HuH-7 (cell line): ENCODE data around the gene EHD4.

Experiments
- DNase-seq: peaks from one replicate; pipeline ENCODE4 v3.0.0; 2011; ENCODE audit warnings: low spot score

Gene EHD4

GRCh38 chr15:41957021-41957897 lies 15.1 kb downstream of the EHD4 start:
- no peak for DNase-seq

GRCh38 chr15:41955807-41956525 lies 16.4 kb downstream of the EHD4 start:
- DNase-seq, result no peak

- no peak for DNase-seq
Measured at GRCh38 chr15:41955100-41955499, 17.3 kb downstream of the EHD4 start.

- DNase-seq, result no peak
Measured at GRCh38 chr15:41954036-41954435, 18.3 kb downstream of the EHD4 start.

GRCh38 chr15:41952013-41952563 lies 20.3 kb downstream of the EHD4 start:
- no peak for DNase-seq

- no peak for DNase-seq
Measured at GRCh38 chr15:41951571-41951970, 20.8 kb downstream of the EHD4 start.

- DNase-seq, result no peak
Measured at GRCh38 chr15:41950489-41950888, 21.9 kb downstream of the EHD4 start.

GRCh38 chr15:41950127-41950483 lies 22.3 kb downstream of the EHD4 start:
- DNase-seq, result no peak

- DNase-seq, result no peak
Measured at GRCh38 chr15:41949401-41950126, 22.8 kb downstream of the EHD4 start.

GRCh38 chr15:41948490-41948889 lies 23.9 kb downstream of the EHD4 start:
- DNase-seq, result no peak

- no peak for DNase-seq
Measured at GRCh38 chr15:41946970-41947369, 25.4 kb downstream of the EHD4 start.

GRCh38 chr15:41945731-41946130 lies 26.6 kb downstream of the EHD4 start:
- DNase-seq, result no peak

- no peak for DNase-seq
Measured at GRCh38 chr15:41945221-41945620, 27.1 kb downstream of the EHD4 start.

- DNase-seq, result no peak
Measured at GRCh38 chr15:41944313-41944940, 27.9 kb downstream of the EHD4 start.

GRCh38 chr15:41943543-41944312 lies 28.6 kb downstream of the EHD4 start:
- no peak for DNase-seq

- DNase-seq, result no peak
Measured at GRCh38 chr15:41942886-41943285, 29.5 kb downstream of the EHD4 start.

- DNase-seq, result no peak
Measured at GRCh38 chr15:41941644-41942415, 30.5 kb downstream of the EHD4 start.

- DNase-seq, result no peak
Measured at GRCh38 chr15:41940441-41940857, 31.9 kb downstream of the EHD4 start.

- DNase-seq, result no peak
Measured at GRCh38 chr15:41939986-41940385, 32.4 kb downstream of the EHD4 start.

GRCh38 chr15:41937568-41937923 lies 34.8 kb downstream of the EHD4 start:
- DNase-seq, result no peak
